Left forelimb (tissue), 1 donor: Measurements from ENCODE around the gene TMEM184C.

Source experiments
- DNase-seq: peaks from one replicate; pipeline ENCODE4 v3.0.0-alpha.2; 2018; ENCODE audit warnings: low spot score

TMEM184C gene

DNA sequence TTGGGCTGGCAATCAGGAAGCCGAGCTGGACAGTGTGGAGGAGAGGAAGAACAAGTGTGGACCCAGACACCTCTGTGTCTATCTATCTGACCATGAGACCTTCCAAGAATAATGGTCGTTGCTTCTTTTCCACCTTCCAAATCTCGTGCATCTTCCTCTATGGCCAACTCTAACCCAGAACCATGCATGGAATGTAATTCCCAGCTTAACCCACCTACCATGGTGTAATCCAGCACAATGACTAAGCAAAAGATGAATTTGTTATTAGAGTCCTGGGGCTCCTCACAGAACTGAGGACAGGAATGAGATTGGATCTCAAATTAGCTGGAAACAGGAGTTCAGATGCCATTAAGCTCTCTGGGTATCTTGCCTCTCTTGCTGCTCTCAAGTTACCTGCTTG lies 17.4 kb upstream of the TMEM184C start:
- DNase-seq: no peak

DNA sequence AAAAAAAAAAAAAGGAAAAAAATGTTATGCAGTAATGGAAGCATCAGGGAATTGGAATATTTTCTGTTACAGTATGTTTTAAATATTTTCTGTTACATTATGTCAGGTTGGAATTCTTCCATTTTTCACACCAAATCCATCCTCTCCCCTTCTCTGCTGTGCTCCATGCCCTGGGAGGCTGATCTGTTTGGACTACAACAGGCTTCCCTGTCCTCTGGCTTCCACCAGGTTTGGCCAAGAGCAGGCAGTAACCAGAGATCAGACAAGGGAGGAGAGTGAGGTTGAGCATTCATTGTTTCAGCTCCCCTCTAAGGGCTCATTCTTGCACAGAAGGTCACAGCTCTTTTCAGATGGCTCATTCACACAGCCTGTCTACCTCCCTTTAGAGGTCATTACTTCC lies 11.7 kb upstream of the TMEM184C start:
- no peak for DNase-seq

DNA sequence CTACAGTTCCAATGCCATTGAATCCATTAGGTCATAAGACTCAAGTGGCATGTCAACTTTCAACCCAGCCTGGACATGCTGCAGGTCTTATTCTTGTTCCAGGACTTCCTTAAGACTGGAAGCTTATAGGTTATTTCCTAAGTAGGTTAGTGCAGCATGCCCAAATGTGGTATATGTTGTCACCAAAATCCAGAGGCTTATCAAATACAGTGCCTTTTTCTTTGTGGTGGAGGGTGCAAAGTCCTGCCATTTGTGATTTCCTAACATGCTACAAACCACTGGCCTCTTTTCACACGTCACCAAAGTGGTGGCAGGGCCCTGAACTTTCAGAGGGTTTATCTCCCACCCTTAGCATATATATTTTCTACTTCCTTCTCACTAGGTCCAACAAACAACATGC lies 9.7 kb upstream of the TMEM184C start:
- no peak for DNase-seq

DNA sequence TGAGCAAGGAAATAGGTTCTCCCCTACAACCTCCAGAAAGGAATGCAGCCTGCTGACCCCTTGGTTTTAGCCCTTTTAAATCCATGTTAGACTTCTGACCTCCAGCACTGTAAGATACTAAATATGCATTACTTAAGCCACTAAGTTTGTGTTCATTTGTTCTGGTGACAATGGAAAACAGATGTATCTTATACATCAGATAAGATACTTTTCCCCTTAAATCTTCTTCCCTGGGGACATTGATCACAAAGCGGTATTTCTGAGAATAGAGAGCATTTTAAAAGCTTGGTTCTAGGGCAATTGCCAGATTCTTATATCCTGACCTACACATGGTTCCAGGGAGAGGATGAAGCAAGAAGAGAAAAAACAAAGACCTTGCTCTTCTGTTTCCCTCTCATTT lies 6.5 kb upstream of the TMEM184C start:
- DNase-seq: no peak

DNA sequence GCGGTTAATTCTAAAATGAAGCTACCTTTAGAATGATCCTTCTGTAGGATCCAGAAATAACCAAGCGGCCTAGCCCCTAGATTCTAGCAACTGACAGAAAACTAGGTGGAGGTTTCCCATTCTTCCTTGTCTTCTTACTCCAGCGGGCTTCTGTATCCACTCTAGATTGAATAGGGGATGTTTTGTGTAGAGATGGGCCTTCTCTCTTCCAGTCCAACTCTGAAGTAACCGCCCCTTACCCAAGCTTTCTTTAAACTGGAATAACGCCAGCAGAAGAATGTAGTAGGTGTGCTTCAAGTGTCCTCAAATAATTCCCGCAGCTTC lies 386 bp upstream of the TMEM184C start:
- DNase-seq: no peak

DNA sequence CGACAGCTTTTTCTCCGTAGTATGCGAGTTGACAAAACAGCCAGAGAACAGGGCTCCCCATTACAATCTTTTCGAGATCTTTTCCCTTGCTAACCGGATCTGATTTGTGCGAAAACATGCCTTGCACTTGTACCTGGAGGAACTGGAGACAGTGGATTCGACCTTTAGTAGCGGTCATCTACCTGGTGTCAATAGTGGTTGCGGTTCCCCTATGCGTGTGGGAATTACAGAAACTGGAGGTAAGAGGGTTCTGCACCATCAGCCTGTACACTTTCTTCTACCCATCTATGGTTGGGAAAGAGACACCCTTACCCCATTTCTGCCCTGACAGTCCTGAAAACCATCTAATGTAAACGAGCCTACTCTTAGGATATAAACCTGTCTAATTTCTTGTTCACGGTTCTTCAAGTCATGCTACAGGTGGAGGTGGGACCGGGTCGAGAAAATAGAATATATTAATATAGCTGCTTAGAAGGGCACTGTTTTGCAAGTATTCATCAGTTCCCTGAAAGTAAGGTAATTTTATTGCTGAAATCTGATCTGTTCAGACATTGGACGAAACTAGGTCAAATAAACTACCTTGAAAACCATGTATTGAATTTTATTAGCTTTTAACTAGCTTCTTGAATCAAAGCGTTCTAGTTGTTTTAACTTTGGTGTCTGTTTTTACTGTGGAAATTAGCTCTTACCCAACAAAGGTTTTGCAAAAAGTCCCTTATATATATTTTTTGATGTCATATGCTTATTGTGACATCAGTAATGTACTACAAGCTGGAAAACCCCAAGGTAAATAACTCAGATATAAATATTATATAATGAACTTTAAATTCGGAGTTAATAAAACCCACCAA lies 869 bp downstream of the TMEM184C start:
- no peak for DNase-seq

DNA sequence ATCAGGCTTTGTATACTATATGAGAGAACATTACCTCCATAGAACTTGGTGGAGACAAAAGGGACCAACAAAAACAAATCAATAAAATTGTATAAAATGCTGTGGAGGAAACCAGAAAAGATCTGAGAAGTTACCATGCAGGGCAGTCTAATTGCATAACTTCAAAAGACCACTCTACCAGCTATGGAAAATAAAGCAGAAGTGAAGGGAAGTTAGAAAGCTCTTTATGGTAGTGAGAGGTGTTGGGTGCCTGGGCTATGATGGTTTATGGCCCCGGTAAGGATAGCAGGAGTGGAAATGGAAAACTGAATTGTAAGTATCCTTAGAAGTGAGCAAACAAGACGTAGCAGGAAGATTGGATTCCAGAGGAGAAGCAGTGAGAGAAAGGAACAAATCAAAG lies 3.1 kb downstream of the TMEM184C start:
- DNase-seq: no peak

DNA sequence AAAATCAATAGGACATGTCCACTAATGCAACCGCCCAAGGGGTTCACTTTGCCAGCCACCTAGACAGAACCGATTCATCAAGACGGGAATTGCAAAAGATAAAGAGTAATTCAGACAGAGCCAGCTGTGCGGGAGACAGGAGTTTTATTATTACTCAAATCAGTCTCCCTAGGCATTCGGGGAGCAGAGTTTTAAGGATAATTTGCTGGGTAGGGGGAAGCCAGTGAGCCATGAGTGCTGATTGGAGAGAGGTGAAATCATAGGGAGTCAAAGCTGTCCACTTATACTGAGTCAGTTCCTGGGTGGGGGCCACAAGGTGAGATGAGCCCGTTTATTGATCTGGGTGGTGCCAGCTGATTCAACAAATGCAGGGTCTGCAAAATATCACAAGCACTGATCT lies 8.5 kb downstream of the TMEM184C start:
- no peak for DNase-seq

DNA sequence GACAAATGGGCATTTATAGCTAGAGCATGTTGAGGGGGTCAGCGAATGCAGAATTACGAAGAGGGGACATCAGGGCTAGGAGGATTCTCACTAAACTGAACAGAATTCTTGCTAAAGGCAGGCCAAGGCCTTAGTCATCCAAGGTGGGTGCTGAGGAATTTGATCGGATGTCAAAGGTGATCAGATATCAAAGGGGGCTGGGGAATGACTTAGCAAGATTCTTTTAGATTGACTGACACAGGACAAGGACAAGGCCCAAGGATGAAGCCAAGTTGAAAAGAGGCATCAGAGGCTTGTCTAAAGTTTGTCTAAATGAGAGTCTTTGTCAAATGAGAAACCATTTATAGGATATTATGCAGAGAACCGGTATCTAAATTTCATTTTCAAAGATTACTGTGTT lies 9.7 kb downstream of the TMEM184C start:
- DNase-seq: no peak

DNA sequence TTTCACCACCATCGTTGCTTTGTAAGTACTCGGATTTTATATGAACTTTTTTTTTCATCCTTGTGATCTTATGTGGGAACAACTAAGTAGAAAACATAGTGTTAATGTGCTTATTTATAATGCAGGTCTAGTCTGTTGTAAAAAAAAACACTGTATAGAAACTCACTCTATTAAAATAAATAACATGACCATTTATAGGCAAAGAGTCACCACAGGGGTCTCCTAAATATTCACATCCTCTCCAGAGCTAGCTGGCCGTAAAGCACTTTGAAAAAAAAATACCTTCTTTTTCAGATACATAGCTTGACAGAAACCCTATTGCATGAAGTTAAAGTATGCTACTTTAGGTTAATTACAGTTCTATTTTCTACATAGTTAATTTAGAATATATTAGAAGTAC lies 11.2 kb downstream of the TMEM184C start:
- DNase-seq: no peak

DNA sequence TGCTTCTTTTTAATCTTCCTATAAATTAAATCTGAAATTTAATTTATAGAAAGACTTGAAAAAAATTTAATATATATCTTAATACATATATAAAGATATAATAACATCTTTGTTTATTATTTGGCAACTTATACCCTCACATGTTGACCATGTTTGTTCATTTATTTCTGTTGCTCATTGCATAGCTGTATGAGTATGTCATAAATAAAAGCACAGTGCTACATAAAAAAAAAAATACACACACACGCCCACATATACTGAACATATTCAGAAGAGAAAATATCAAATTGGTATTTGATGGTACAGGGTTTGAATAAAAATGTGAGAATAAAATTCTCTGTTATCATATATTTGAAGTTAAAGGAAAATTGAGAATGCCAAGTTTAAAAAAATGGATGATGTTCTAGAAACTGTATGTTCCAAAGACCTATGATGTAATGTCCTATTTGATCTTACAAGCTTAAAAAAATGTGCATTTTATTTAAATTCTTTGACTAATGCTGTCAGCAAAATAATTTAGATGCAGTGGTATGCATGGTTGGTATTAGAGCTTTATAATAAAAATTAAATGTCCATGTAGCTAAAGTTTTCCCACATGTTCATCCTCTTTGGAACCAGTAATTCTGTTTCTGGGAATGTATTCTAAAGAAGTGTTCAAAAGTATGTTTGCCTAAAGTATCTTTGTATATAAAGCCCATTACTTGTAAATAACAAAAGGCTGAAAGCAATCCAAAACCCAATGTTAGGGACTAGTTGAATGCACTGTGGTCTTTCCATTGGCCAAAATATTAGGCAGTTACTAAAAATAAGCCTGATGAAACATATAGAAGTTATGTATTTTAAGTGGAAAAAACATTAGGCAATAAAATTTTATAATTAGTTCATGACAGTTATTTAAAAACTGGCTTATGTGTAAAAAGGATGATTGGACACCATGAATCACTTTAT lies 12.9 kb downstream of the TMEM184C start:
- no peak for DNase-seq

DNA sequence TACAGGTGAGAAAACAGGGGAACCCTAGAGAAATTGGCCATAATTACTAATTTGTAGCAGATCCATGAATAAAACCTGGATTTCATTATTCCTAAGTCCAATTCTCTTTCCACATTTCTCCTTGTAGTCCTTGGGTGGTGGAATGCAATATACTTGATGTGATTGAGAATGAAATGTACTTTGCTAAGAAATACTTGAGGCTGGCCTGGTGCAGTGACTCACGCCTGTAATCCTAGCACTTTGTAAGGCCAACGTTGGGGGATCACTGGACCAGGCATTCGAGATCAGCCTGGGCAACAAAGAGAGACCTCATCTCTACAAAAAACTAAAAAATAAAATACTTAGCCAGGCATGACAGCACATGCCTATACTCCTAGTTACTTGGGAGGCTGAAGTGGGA lies 15.9 kb downstream of the TMEM184C start:
- no peak for DNase-seq

DNA sequence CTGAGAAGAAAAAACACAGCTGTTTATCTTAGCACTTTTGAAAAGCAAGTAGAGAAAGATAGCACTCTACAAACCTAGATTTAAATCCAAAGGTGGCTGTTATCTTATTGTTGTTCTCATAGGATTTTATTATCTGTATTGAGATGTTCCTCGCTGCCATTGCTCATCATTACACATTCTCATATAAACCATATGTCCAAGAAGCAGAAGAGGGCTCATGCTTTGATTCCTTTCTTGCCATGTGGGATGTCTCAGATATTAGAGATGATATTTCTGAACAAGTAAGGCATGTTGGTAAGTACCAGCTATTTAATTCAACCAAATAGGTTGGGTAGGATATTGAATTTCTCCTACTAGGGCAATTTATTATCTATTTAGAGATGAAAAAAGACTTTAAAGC lies 16.4 kb downstream of the TMEM184C start:
- no peak for DNase-seq

DNA sequence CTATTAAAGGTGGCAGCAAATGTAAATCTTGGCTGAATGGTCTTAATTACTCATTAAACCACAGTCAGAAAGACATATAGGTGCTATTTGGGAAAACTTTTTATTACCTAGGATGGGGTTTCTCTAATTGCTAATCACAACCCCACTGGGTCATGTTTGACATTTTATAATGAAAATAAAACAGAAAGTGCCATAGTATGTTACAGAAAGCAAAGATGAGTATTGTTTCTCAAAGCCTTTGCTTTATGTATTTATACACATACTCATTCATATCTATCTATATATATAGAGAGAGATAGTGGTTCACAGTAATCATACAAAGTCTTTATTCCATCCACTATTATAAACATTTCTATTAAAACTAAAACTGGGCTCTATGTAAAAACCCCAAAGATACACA lies 18.2 kb downstream of the TMEM184C start:
- DNase-seq: no peak

DNA sequence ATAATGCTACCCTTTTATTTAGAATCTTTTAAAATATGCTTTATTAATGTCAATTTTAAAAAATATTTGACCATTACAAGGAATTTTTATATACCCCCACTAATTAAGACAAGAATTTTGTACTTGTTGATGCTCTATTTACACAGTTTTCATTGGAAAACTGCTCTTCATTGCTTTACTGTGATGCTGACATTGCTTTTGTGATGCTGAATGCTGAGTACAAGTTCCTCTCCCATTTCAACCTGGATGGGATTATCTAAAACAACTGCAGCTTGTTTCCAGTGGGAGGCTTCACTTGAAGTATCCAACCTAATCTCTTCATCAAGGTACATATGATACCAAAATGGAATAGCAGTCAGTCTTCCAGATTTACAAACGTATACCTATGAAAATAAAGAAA lies 21.2 kb downstream of the TMEM184C start:
- DNase-seq: no peak

DNA sequence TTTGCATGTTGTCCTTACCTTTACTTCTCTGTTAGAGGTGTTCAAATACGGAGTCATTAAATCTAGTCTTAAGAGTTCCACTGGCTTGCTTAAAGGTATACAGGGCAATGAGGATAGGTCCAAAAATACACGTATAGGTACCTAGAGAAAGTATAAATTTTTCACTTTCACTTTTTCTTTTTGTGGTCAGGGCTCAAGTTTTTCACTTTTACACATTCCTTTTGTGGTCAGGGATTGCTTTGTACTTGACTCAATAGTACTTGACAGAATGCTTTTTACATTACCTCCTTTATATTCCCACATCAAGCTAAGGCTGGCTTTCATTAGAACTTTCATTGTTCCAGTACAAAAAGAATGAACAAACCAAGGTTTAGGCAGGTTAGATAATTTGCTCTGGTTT lies 21.7 kb downstream of the TMEM184C start:
- no peak for DNase-seq

DNA sequence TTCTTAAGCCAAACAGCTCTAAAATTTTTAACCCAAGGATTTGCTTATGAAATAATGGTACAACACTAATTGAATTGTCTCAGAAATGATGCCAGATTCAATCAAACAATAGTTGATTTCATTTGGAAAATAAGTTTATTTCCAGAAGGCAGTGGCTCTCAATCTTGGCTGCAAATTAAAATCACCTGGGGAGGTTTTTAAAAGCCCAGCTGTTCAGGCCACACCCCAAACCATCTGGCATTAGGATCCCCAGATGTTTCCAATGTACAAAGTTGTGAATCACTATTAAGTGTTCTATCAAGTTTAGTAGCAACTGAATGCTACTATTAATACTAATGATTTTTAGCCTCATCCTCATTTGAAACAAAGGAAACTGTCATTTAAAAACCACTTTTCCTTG lies 22.2 kb downstream of the TMEM184C start:
- no peak for DNase-seq

DNA sequence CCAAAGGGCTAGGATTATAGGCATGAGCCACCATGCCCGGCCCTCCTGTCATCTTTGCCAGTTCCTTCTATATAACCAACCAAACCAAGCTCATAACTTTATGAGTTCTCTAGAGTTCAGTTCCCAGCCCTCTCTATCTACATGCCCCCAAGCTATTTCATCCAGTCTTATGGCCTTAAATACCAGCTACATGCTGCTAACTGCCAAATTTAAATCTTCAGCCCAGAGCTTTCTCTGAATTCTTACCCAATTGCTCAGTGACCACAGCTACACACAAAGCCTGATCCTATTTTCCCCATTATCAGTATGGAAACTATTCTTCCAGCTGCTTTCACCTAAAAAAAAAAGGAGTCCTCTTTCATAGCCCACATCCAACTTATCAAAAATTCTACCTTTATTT lies 23.1 kb downstream of the TMEM184C start:
- no peak for DNase-seq

DNA sequence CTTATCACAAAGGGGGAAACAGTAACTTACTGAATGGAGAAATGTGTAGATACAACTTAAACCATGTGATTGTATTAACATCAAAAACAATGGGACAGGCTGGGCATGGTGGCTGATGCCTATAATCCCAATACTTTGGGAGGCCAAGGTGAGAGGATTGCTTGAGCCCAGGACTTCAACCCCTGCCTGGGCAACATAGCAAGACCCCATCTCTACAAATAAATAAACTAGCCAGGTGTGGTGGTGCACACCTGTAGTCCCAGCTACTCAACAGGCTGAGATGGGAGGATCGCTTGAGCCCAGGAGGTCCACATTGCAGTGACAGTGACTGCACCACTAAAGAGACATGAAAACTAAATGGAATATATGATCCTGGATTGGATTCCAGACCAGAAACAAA lies 26.4 kb downstream of the TMEM184C start:
- no peak for DNase-seq

DNA sequence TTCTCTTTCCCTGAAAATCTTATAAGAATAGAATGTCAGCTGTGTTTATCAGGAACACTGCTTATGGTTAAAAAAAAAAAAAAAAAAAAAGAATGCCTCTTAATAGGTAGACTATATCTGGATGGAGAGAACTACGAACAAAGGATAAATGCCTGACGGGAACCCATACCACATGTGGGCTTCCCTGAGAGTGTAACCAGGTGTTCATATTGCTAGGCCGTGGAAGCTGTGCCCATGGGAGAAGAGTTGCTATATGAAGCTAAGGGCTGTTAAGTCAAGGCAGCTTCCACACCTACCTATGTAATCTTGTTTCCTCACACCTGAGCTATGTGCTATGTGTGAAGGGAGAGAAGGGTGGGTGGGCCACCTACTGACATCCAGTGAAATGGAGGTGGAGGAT lies 27.3 kb downstream of the TMEM184C start:
- DNase-seq: no peak

DNA sequence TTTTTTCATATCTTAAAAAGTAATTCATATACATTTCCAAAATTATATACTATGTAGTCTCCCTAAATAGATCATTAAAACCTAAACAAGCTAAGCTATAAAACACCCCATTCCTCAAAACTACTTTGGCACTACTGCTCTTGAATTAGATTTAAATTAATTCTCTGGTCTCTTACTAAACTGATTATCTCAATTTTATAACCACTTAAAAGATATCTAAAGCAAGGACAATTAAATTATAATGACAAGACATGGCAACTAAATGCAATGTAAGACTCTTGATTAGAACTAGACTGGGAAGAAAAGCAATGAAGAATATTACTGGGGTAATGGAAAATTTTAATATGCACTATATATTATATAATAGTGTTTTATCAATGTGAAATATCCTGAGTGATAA lies 27.9 kb downstream of the TMEM184C start:
- no peak for DNase-seq

DNA sequence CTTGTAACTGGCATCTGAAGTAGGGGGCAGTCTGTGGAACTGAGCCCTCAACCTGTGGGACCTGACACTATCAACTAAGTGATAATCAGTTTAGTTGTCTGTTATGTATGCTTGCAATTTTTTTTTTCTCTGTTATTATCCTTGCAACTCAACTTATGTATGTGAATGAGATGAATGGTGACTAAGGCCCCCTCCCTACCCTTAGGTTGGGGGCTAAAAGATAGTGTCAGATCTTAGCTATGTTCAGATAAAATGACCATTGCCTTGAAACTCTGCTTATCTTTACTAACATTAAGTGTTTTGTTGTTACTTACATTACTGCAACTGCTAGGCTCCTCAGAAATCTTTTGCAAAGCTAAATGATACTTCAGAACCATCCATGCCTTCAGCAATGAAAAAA lies 31.5 kb downstream of the TMEM184C start:
- no peak for DNase-seq

DNA sequence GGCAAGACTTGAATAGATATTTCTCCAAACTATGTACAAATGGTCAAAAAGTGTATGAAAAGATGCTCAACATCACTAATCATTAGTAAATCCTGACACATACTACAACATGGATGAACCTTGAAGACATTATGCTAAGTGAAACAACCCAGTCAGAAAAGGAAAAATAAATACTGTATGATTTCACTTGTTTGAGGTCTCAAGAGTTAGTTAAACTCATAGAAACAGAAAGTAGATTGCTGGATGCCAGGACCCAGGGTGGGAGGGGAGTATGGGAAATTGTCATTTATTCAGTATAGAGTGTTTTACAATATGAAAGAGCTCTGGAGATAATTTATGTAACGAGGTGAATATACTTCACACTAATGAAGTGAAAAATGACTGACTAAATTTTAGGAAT lies 34.4 kb downstream of the TMEM184C start:
- DNase-seq: no peak
